ENCODE results near the gene PTCD2.

- TF ChIP-seq SIN3A (IDR thresholded peaks at IDR 0.05; ENCODE audit: borderline replicate concordance, insufficient read depth, low read length) (no peak), REST (IDR thresholded peaks at IDR 0.05; ENCODE audit: insufficient read depth in 1 of 2, low read depth in 2 of 2, low read length in 2 of 2) (no peak), POLR2AphosphoS5 (IDR thresholded peaks at IDR 0.05; ENCODE audit: low read depth, low read length) (no peak), TAF1 (IDR thresholded peaks at IDR 0.05; ENCODE audit: borderline replicate concordance, insufficient read depth, low read length) (no peak), FOXP2 (optimal IDR thresholded peaks at IDR 0.05; ENCODE audit: borderline replicate concordance, extremely low read depth, extremely low read length, insufficient read depth) (no peak)
These were observed 87.4 kb downstream of the PTCD2 start for GRCh38 chr5:72407541-72407940.
